A172 (cell line): ENCODE results near the gene PLCH2. TPM values are rescaled to one million over a fixed set of nuclear protein-coding genes. Genes with fewer than 3 reads are reported as not detected.
A peak's percentile ranks its signal among the peaks of the same experiment; 100 is the strongest.

Experiments
- DNase-seq: peaks from one replicate; pipeline ENCODE4 v3.0.0-alpha.2; 2015; ENCODE audit warnings: low spot score
- total RNA-seq: library from RNA; depleted of rRNA; stranded (reverse); fragments of >200 nt; shearing (Covaris generic); gene quantifications from 2 replicates; pipeline ENCODE4 v1.2.3, GENCODE V29; 2014

Gene PLCH2
- total RNA-seq, 1 experiment from 2014 or later: not detected

- no peak for DNase-seq
Measured at GRCh38 chr1:2479618-2480017, 3.5 kb downstream of the PLCH2 start.

- no peak for DNase-seq
Measured at GRCh38 chr1:2480236-2480985, 4.3 kb downstream of the PLCH2 start.

- no peak for DNase-seq
Measured at GRCh38 chr1:2480986-2481364, 4.9 kb downstream of the PLCH2 start.

GRCh38 chr1:2481885-2482284 is 5.8 kb downstream of the PLCH2 start:
- DNase-seq: no peak

- no peak for DNase-seq
Measured at GRCh38 chr1:2482588-2482987, 6.5 kb downstream of the PLCH2 start.

- no peak for DNase-seq
Measured at GRCh38 chr1:2483026-2483425, 6.9 kb downstream of the PLCH2 start.

GRCh38 chr1:2483970-2484369 is 7.9 kb downstream of the PLCH2 start:
- DNase-seq: no peak

GRCh38 chr1:2486041-2486440 is 10.0 kb downstream of the PLCH2 start:
- no peak for DNase-seq

GRCh38 chr1:2486558-2486957 is 10.5 kb downstream of the PLCH2 start:
- no peak for DNase-seq

GRCh38 chr1:2488688-2489087 is 12.6 kb downstream of the PLCH2 start:
- DNase-seq: no peak

GRCh38 chr1:2489615-2490014 is 13.5 kb downstream of the PLCH2 start:
- DNase-seq: no peak

- no peak for DNase-seq
Measured at GRCh38 chr1:2492091-2492490, 16.0 kb downstream of the PLCH2 start.

GRCh38 chr1:2493218-2493617 is 17.1 kb downstream of the PLCH2 start:
- no peak for DNase-seq

GRCh38 chr1:2493691-2494322 is 17.7 kb downstream of the PLCH2 start:
- no peak for DNase-seq

- peak; percentile 59 for DNase-seq
Measured at GRCh38 chr1:2494323-2494693, 18.2 kb downstream of the PLCH2 start.

- no peak for DNase-seq
Measured at GRCh38 chr1:2495026-2495425, 18.9 kb downstream of the PLCH2 start.

- DNase-seq: no peak
Measured at GRCh38 chr1:2495546-2495945, 19.5 kb downstream of the PLCH2 start.

- no peak for DNase-seq
Measured at GRCh38 chr1:2496087-2496622, 20.1 kb downstream of the PLCH2 start.

- DNase-seq: no peak
Measured at GRCh38 chr1:2496746-2497145, 20.7 kb downstream of the PLCH2 start.

GRCh38 chr1:2497891-2498290 is 21.8 kb downstream of the PLCH2 start:
- DNase-seq: no peak

- DNase-seq: no peak
Measured at GRCh38 chr1:2498648-2499047, 22.6 kb downstream of the PLCH2 start.

GRCh38 chr1:2499260-2499659 is 23.2 kb downstream of the PLCH2 start:
- DNase-seq: no peak

GRCh38 chr1:2499986-2500596 is 24.0 kb downstream of the PLCH2 start:
- DNase-seq: peak; percentile 27
